ENCODE data around the gene USP24. TPM values are rescaled to one million over a fixed set of nuclear protein-coding genes. Genes with fewer than 3 reads are reported as not detected.

USP24 gene
- total and polyA plus RNA-seq, 2 donors (not counting 3 experiments of a cell fraction or from before 2014, with no cell fraction given) = 8.2 to 30.0 TPM

DNA sequence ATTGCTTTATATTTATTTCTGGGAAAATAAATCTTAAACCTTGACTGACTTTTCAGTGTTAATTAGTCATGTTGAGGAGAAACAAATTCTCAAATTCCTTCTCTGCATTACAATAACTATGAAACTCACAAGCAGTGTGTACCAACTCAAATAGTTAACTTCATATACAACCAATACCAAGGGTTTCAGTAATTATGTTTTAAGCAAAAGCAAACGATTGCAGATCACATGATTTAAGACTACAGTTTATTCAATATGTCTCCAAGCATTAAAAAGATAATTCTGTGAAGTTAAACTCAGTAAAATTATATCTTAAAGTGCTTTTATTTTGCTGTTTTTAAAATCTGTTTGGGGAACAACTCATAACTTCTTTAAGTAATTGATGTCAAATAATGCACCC, 147.2 kb downstream of the USP24 start:
- Histone ChIP-seq H3K36me3 (ENCODE audit: control insufficient read depth in 2 of 2, extremely low read depth in 1 of 2, insufficient read depth in 2 of 2, low read length in 2 of 2) (peaks cover 7 to 24% of the 10 kb centered on the region in 2 experiments), H3K4me2 (ENCODE audit: insufficient read depth, low read length) (no peak overlapping the region), H3K4me3 (replicated peaks in 1 of 3; ENCODE audit: insufficient read depth in 1 of 3, low read depth in 1 of 3, low read length in 3 of 3) (no peak overlapping the region), H3K9me3 (replicated peaks; ENCODE audit: control insufficient read depth, insufficient read depth, low read length) (no peaks in the 10 kb centered on the region), H2AFZ (ENCODE audit: low read depth, low read length) (no peak overlapping the region), H3K9ac (replicated peaks; ENCODE audit: extremely low read depth, insufficient read depth, low read length) (no peak overlapping the region), H3K79me2 (ENCODE audit: control insufficient read depth, insufficient read depth, low read length) (no peaks in the 10 kb centered on the region), H3K9me1 (replicated peaks; ENCODE audit: control insufficient read depth, extremely low read depth, insufficient read depth, low read length) (no peaks in the 10 kb centered on the region), H4K20me1 (replicated peaks; ENCODE audit: control insufficient read depth, extremely low read depth, insufficient read depth, low read length) (no peaks in the 10 kb centered on the region), H3K4me1 (ENCODE audit: control insufficient read depth, extremely low read depth, insufficient read depth, low read length) (no peaks in the 10 kb centered on the region), H3K27me3 (ENCODE audit: control insufficient read depth in 2 of 2, insufficient read depth in 2 of 2, low read length in 2 of 2) (no peaks in the 10 kb centered on the region), H3K27ac (ENCODE audit: insufficient read depth, low read depth, low read length) (no peak overlapping the region)
- CTCF ChIA-PET = interaction anchor here (1.2 kb wide), 1 partner anchor 123 kb away, joined by 5 read pairs; no protein-coding TSS in a partner anchor
- TF ChIP-seq, protein P1, sequence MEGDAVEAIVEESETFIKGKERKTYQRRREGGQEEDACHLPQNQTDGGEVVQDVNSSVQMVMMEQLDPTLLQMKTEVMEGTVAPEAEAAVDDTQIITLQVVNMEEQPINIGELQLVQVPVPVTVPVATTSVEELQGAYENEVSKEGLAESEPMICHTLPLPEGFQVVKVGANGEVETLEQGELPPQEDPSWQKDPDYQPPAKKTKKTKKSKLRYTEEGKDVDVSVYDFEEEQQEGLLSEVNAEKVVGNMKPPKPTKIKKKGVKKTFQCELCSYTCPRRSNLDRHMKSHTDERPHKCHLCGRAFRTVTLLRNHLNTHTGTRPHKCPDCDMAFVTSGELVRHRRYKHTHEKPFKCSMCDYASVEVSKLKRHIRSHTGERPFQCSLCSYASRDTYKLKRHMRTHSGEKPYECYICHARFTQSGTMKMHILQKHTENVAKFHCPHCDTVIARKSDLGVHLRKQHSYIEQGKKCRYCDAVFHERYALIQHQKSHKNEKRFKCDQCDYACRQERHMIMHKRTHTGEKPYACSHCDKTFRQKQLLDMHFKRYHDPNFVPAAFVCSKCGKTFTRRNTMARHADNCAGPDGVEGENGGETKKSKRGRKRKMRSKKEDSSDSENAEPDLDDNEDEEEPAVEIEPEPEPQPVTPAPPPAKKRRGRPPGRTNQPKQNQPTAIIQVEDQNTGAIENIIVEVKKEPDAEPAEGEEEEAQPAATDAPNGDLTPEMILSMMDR (IDR thresholded peaks at IDR 0.05; ENCODE audit: extremely low read depth in 1 of 2, insufficient read depth in 1 of 2, low read depth in 1 of 2, low read length in 2 of 2) = no peak
- TF ChIP-seq FOS (IDR thresholded peaks at IDR 0.05; ENCODE audit: borderline replicate concordance, insufficient read depth, low read length) (no peak), GATA2 (IDR thresholded peaks at IDR 0.05; ENCODE audit: insufficient read depth, insufficient read length, low read depth, low read length) (no peak), JUN (IDR thresholded peaks at IDR 0.05; ENCODE audit: borderline replicate concordance, insufficient read depth, insufficient read length, low read depth) (no peak), MYC (IDR thresholded peaks at IDR 0.05; ENCODE audit: low read depth, low read length) (no peak), EZH2 (IDR thresholded peaks at IDR 0.05; ENCODE audit: borderline replicate concordance, low read depth, low read length, severe bottlenecking) (no peak), POLR2AphosphoS5 (IDR thresholded peaks at IDR 0.05; ENCODE audit: insufficient read depth, low read depth, low read length) (no peak), POLR2A (IDR thresholded peaks at IDR 0.05; ENCODE audit: low read depth, low read length) (no peak)
- TF ChIP-seq, protein P2, sequence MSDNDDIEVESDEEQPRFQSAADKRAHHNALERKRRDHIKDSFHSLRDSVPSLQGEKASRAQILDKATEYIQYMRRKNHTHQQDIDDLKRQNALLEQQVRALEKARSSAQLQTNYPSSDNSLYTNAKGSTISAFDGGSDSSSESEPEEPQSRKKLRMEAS (IDR thresholded peaks at IDR 0.05; ENCODE audit: insufficient read depth, insufficient read length) = no peak
- BruUV-seq (replicated peaks) = no TSS peak
- POLR2A ChIA-PET = no interaction called here
- FAIRE-seq (no peak), DNase-seq (ENCODE audit: low read depth, low spot score) (no peak)
- dilution Hi-C loops (cut with MboI; ENCODE audit: extremely low pct_ligation_motif_present, low sequenced_read_pairs) (no loop called here), intact Hi-C loops (cut with micrococcal nuclease) (no loop called here)

All from endothelial cell of umbilical vein (primary cell).